Stimulated activated effector memory CD8-positive, alpha-beta T cell treated with anti-CD3 and anti-CD28 coated beads, Interleukin-12 subunit alpha, Interleukin-12 subunit beta, amount 100 ng/mL, for 72 hours (primary cell): ENCODE data around the gene BCL7A.
"Not testable (repeated sequence)": the region's sequence is repeated elsewhere in the genome, so short reads cannot be mapped to it uniquely, and the experiment has no call there.

Experiments used
- ATAC-seq: fragments of 150-1000 bp; cut with Tn5 transposase; 2 replicates; pipeline ENCODE4 v1.10.0; 2021
- DNase-seq, 2 donors: peaks; one replicate each; pipeline ENCODE4 v3.0.0; 2021 to 2022; ENCODE audit warnings: low spot score in 2 of 2
- H3K27ac Mint-ChIP-seq: one replicate; pipeline ENCODE4 v1.8.0; 2022; ENCODE audit warnings: mild to moderate bottlenecking, mixed read lengths
- H3K36me3 Mint-ChIP-seq: one replicate; pipeline ENCODE4 v1.8.0; 2022; ENCODE audit warnings: mild to moderate bottlenecking, mixed read lengths
- H3K4me1 Mint-ChIP-seq: one replicate; pipeline ENCODE4 v1.8.0; 2022; ENCODE audit warnings: mixed read lengths
- H3K4me3 Mint-ChIP-seq: one replicate; pipeline ENCODE4 v1.8.0; 2022; ENCODE audit warnings: mild to moderate bottlenecking, mixed read lengths
- H3K9me3 Mint-ChIP-seq: one replicate; pipeline ENCODE4 v1.8.0; 2022; ENCODE audit warnings: mixed read lengths

Gene BCL7A

GRCh38 chr12:122021822-122022392 is at the start of gene BCL7A:
TSS of gene BCL7A (plus strand) at chr12:122021884. CDS start at chr12:122022092, 208 bp downstream.
- Mint-ChIP-seq H3K36me3 (no peaks in the 10 kb centered on the region), H3K4me1 (peaks cover 7% of the 10 kb centered on the region), H3K27ac (no peak within 1 kb of the TSS), H3K9me3 (peaks cover 2% of the 10 kb centered on the region), H3K4me3 (peak within 1 kb of the TSS; percentile 69)
- ATAC-seq = peak; percentile 83
- DNase-seq = peak in 1 of 2 donors; percentile 62

- Mint-ChIP-seq H3K36me3 (no peaks in the 10 kb centered on the region), H3K4me3 (no peak overlapping the region), H3K4me1 (no peaks in the 10 kb centered on the region), H3K9me3 (peaks cover 4% of the 10 kb centered on the region), H3K27ac (no peak overlapping the region)
- DNase-seq (no peak), ATAC-seq (no peak)
Observed at GRCh38 chr12:121974026-121974985, 47.4 kb upstream of the BCL7A start.

GRCh38 chr12:121975021-121975420 is 46.7 kb upstream of the BCL7A start:
- no peaks in the 10 kb centered on the region for H3K4me1 Mint-ChIP-seq
- ATAC-seq = no peak
- no peak overlapping the region for H3K4me3 Mint-ChIP-seq
- H3K36me3 Mint-ChIP-seq = no peaks in the 10 kb centered on the region
- no peak overlapping the region for H3K27ac Mint-ChIP-seq
- peaks cover 4% of the 10 kb centered on the region for H3K9me3 Mint-ChIP-seq
- no peak for DNase-seq

GRCh38 chr12:121976950-121977349 is 44.7 kb upstream of the BCL7A start:
- ATAC-seq (no peak), DNase-seq (no peak)
- H3K4me1 Mint-ChIP-seq = peaks cover 7% of the 10 kb centered on the region
- peaks cover 3% of the 10 kb centered on the region for H3K9me3 Mint-ChIP-seq
- no peak overlapping the region for H3K4me3 Mint-ChIP-seq
- H3K27ac Mint-ChIP-seq = no peak overlapping the region
- H3K36me3 Mint-ChIP-seq = no peaks in the 10 kb centered on the region

- Mint-ChIP-seq H3K4me1 (peaks cover 7% of the 10 kb centered on the region), H3K36me3 (no peaks in the 10 kb centered on the region), H3K9me3 (no peaks in the 10 kb centered on the region), H3K4me3 (no peak overlapping the region), H3K27ac (no peak overlapping the region)
- DNase-seq = no peak
- peak; percentile 79 for ATAC-seq
Observed at GRCh38 chr12:121980191-121980891, 41.3 kb upstream of the BCL7A start.

GRCh38 chr12:121980892-121981272 is 40.8 kb upstream of the BCL7A start:
- no peak overlapping the region for H3K4me3 Mint-ChIP-seq
- no peaks in the 10 kb centered on the region for H3K36me3 Mint-ChIP-seq
- peaks cover 7% of the 10 kb centered on the region for H3K4me1 Mint-ChIP-seq
- no peak overlapping the region for H3K27ac Mint-ChIP-seq
- DNase-seq = no peak
- H3K9me3 Mint-ChIP-seq = no peaks in the 10 kb centered on the region
- ATAC-seq = no peak

- Mint-ChIP-seq H3K27ac (no peak overlapping the region), H3K4me3 (no peak overlapping the region), H3K9me3 (no peaks in the 10 kb centered on the region), H3K36me3 (no peaks in the 10 kb centered on the region), H3K4me1 (peaks cover 7% of the 10 kb centered on the region)
- no peak for ATAC-seq
- no peak for DNase-seq
Observed at GRCh38 chr12:121981456-121981855, 40.2 kb upstream of the BCL7A start.

- Mint-ChIP-seq H3K4me1 (peaks cover 7% of the 10 kb centered on the region), H3K36me3 (no peaks in the 10 kb centered on the region), H3K4me3 (no peak overlapping the region), H3K27ac (no peak overlapping the region), H3K9me3 (no peaks in the 10 kb centered on the region)
- ATAC-seq = no peak
- DNase-seq = no peak
Observed at GRCh38 chr12:121982950-121983349, 38.7 kb upstream of the BCL7A start.

GRCh38 chr12:121983536-121984210 is 38.0 kb upstream of the BCL7A start:
- Mint-ChIP-seq H3K4me1 (peaks cover 7% of the 10 kb centered on the region), H3K36me3 (no peaks in the 10 kb centered on the region), H3K27ac (no peak overlapping the region), H3K4me3 (no peak overlapping the region), H3K9me3 (no peaks in the 10 kb centered on the region)
- DNase-seq (no peak), ATAC-seq (no peak)

GRCh38 chr12:121986489-121987245 is 35.0 kb upstream of the BCL7A start:
- Mint-ChIP-seq H3K4me3 (no peak overlapping the region), H3K9me3 (no peaks in the 10 kb centered on the region), H3K27ac (no peak overlapping the region), H3K36me3 (no peaks in the 10 kb centered on the region), H3K4me1 (peaks cover 18% of the 10 kb centered on the region)
- ATAC-seq = no peak
- no peak for DNase-seq

- not testable (repeated sequence) for ATAC-seq, H3K4me3 Mint-ChIP-seq, H3K27ac Mint-ChIP-seq, H3K9me3 Mint-ChIP-seq, DNase-seq, H3K36me3 Mint-ChIP-seq
- H3K4me1 Mint-ChIP-seq = peaks cover 25% of the 10 kb centered on the region
Observed at GRCh38 chr12:121988519-121988918, 33.2 kb upstream of the BCL7A start.

GRCh38 chr12:121989276-121990113 is 32.2 kb upstream of the BCL7A start:
- no peak for ATAC-seq

GRCh38 chr12:121990114-121990647 is 31.5 kb upstream of the BCL7A start:
- no peaks in the 10 kb centered on the region for H3K9me3 Mint-ChIP-seq
- H3K27ac Mint-ChIP-seq = no peak overlapping the region

More at GRCh38 chr12:121989276-121990113, 32.2 kb upstream of the BCL7A start:
- H3K4me3 Mint-ChIP-seq = no peak overlapping the region
- H3K36me3 Mint-ChIP-seq = no peaks in the 10 kb centered on the region
- H3K4me1 Mint-ChIP-seq = peaks cover 25% of the 10 kb centered on the region
- H3K9me3 Mint-ChIP-seq = no peaks in the 10 kb centered on the region
- no peak for DNase-seq
- H3K27ac Mint-ChIP-seq = no peak overlapping the region

More at GRCh38 chr12:121990114-121990647, 31.5 kb upstream of the BCL7A start:
- Mint-ChIP-seq H3K36me3 (no peaks in the 10 kb centered on the region), H3K4me3 (no peak overlapping the region), H3K4me1 (peaks cover 25% of the 10 kb centered on the region)
- ATAC-seq = no peak
- DNase-seq = no peak
